Upper lobe of left lung (tissue), 4 donors: ENCODE results near the gene SSBP3.

Experiments used
- EP300 ChIP-seq, 4 donors: sonication (generic); formaldehyde crosslinking; IDR thresholded peaks; one replicate each; pipeline ENCODE4 v1.5.1; 2017; ENCODE audit warnings: antibody characterized with exemption in 4 of 4, control low read depth in 2 of 4
- POLR2A ChIP-seq, 4 donors: fragments of 450-650 bp; IDR thresholded peaks; one replicate each; pipeline ENCODE4 v1.5.1; 2016 to 2017; ENCODE audit warnings: antibody characterized with exemption in 4 of 4, mild to moderate bottlenecking in 2 of 4
- POLR2AphosphoS5 ChIP-seq, 2 donors: sonication (generic); formaldehyde crosslinking; IDR thresholded peaks; one replicate each; pipeline ENCODE4 v1.5.1; 2017; ENCODE audit warnings: antibody characterized with exemption in 2 of 2
- TF ChIP-seq, protein P1 (sequence below), 6 experiments: fragments of 450-650 bp in 4 of 6; fragments of 200-600 bp in 2 of 6; sonication (generic) in 2 of 6; IDR thresholded peaks; one replicate each; pipeline ENCODE4 v1.5.1; 2016 to 2019; ENCODE audit warnings: antibody characterized with exemption in 6 of 6

DNA sequence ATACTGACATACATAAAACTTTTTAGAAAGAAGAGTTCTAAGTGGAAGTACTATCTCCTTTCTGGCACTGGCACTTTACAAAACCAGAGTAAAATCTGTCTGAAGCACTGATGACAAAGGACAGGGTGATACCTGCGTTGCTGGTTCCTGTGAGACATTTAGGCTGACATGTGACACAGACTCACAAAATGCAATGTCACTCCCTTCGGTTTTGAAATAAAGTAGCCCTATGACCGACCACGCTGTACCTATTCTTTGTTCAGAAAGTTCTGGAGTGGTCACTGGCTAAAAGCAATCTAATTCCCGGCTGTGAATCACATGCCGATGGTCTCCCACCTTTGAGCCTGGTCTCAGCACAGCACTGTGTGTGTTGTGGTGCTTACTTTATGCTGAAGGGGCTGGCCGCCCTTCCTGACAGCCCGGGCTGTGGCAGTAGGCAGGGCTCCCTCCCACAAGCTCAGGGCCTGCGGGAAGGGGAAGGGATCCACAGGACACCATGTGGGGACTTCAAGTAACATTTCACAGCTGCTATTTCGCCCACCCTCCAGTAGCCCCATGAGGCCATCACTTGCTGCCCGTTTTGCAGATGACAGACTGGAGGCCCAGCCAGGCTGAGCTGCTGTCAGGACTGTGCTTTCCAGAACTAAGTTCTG lies 158.2 kb downstream of the SSBP3 start:
- TF ChIP-seq, protein P1, sequence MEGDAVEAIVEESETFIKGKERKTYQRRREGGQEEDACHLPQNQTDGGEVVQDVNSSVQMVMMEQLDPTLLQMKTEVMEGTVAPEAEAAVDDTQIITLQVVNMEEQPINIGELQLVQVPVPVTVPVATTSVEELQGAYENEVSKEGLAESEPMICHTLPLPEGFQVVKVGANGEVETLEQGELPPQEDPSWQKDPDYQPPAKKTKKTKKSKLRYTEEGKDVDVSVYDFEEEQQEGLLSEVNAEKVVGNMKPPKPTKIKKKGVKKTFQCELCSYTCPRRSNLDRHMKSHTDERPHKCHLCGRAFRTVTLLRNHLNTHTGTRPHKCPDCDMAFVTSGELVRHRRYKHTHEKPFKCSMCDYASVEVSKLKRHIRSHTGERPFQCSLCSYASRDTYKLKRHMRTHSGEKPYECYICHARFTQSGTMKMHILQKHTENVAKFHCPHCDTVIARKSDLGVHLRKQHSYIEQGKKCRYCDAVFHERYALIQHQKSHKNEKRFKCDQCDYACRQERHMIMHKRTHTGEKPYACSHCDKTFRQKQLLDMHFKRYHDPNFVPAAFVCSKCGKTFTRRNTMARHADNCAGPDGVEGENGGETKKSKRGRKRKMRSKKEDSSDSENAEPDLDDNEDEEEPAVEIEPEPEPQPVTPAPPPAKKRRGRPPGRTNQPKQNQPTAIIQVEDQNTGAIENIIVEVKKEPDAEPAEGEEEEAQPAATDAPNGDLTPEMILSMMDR (IDR thresholded peaks at IDR 0.05), result no peak
- TF ChIP-seq POLR2AphosphoS5 (IDR thresholded peaks at IDR 0.05) (no peak), POLR2A (IDR thresholded peaks at IDR 0.05) (no peak), EP300 (IDR thresholded peaks at IDR 0.05) (no peak)
